Stimulated activated CD4-positive, alpha-beta T cell treated with anti-CD3 and anti-CD28 coated beads, Interleukin-12 subunit alpha, Interleukin-12 subunit beta, amount 100 ng/mL, for 4 hours (primary cell): Measurements from ENCODE around the gene FANCD2.
"Not testable (repeated sequence)": the region's sequence is repeated elsewhere in the genome, so short reads cannot be mapped to it uniquely, and the experiment has no call there.

Source experiments
- DNase-seq: peaks from one replicate; pipeline ENCODE4 v3.0.0-alpha.2; 2020

Gene FANCD2

DNA sequence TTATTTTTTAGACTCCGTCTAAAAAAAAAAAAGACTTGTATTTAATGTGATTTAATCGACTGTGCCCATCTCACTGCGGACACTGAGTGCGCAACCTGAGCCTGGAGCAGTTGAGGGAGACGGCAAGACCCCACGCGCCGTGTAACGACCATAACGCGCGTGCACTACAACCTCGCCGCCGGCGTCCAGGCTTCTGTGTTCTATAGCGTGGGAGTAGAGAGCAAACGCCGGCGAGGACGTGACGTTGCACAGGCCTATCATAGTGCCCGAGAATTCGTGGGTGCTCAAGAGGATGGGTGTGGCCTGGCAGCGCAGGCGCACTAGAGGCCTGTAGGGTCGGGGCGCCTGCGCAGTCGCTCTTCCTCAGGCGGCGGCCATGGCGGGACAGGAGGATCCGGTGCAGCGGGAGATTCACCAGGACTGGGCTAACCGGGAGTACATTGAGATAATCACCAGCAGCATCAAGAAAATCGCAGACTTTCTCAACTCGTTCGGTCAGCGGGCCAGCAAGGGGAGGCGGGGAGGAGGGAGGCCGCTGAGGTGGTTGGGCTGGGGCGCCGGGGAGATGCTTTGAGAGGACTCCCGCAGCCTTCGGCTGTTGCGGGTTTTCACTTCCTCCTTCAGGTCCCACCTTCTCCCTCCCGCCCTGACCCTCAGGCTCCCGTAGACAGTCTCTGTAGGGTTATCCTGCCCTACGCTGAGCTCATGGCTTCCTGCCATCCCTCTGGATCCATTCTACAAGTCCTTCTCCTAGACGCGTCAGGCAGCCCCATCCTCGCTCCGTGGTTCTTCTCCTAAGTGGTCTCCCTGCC is 89.3 kb downstream of the FANCD2 start, which contains the start of gene BRK1:
TSS of gene BRK1 (plus strand) at position 350 of the 812 bp plus-strand sequence. CDS start at position 377, 27 bp downstream.
- peak; percentile 90 for DNase-seq

DNA sequence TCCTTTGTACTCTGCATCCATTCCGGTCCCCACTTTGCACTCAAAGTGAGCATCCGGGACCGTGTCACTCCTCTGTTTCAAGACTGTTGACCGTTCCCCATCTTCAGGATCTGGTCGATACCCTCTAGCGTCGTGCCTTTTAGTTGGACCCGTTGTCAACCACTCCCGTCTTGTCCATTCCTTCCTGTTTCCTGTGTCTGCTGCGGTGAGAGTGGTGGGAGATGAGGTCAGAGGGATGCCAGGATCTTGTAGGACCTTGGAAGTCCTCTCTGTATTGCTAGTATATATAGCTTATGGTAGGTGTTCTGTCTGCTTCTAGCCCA is 89.9 kb downstream of the FANCD2 start:
- no peak for DNase-seq

- no peak for DNase-seq
These were observed 90.7 kb downstream of the FANCD2 start for GRCh38 chr3:10116928-10117327.

DNA sequence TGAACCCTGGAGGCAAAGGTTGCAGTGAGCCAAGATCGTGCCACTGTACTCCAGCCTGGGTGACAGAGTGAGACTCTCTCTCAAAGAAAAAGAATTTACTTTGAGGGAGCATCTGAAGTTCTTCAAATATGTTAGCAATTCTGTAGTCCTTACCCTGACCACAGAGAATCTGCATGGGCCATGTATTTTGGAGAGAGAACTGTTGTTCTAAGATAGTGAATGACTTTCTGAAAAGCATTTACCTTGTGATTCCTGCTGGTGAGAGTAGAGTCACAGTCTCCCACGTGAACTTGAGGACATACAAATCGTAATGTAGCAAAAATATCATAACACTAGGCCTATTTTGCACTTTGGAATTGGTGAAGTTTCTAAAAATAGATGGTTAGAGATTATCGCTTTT is 93.1 kb downstream of the FANCD2 start:
- DNase-seq, result no peak

DNA sequence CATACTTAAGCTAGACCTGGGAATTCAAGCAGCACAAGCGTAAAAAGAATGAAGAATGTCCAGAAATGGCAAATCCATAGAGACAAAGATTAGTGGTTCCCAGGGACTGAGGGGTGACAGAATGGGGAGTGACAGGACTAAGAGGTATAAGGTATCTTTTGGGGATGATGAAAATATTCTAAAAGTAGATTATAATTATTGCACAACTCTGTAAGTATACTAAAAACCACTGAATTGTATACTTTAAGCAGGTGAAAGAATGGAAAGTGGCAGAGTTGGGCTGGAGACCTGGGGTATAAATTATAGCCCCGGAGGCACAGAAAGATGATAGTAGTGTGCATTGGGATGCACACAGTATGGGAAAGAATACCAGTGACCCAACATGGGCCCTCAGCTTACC is 94.8 kb downstream of the FANCD2 start:
- no peak for DNase-seq

GRCh38 chr3:10122724-10123123 is 96.5 kb downstream of the FANCD2 start:
- no peak for DNase-seq

DNA sequence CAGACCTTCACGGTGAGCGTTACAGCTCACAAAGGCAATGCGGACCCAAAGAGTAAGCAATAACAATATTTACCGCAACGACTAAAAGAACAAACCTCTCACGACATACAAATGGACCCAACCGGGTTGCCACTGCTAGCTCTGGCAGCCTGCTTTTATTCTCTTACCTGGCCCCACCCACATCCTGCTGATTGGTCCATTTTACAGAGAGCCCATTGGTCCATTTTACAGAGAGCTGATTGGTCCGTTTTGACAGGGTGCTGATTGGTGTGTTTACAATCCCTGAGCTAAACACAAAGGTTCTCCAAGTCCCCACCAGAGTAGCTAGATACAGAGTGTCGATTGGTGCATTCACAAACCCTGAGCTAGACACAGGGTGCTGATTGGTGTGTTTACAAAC is 109.6 kb downstream of the FANCD2 start:
- not testable (repeated sequence) for DNase-seq

- no peak for DNase-seq
These were observed 110.3 kb downstream of the FANCD2 start for GRCh38 chr3:10136426-10137005.

- DNase-seq, result no peak
These were observed 110.9 kb downstream of the FANCD2 start for GRCh38 chr3:10137178-10137577.

- DNase-seq, result no peak
These were observed 114.8 kb downstream of the FANCD2 start for GRCh38 chr3:10140996-10141546.

- no peak for DNase-seq
These were observed 116.7 kb downstream of the FANCD2 start for GRCh38 chr3:10142707-10143560.

DNA sequence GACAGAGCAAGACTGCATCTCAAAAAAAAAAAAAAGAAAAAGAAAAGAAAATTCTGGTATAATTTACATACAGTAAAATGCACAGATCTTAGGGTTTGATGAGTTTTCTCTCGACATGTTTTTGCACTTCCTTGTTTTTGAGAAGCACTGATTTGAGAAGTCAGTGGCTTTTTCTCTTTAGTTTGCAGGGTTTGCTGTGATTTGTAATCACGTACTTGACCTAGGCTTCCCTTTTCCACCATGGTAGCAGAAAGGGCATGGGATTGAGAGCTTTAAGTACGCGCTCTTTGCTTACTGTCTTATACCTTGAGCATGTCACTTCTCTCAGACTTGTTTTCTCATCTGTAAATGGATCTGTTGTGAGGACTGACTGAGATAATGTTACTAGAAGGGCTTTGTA is 119.4 kb downstream of the FANCD2 start:
- no peak for DNase-seq

DNA sequence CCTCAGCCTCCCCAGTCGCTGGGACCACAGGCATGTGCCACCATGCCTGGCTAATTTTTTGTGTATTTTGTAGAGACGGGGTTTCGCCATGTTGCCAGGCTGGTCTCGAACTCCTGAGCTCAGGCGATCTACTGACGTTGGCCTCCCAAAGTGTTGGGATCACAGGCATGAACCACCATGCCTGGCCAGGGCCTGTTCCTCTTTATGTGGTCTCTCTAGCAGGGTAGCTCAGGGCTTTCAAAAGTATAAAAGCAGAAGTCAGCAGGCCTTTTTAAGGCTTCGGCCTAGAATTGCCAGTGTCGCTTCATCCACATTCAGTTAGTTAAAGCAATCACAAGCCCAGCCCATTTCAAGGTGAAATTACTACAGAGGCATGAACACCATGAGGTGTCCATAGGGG is 123.0 kb downstream of the FANCD2 start:
- DNase-seq, result no peak

DNA sequence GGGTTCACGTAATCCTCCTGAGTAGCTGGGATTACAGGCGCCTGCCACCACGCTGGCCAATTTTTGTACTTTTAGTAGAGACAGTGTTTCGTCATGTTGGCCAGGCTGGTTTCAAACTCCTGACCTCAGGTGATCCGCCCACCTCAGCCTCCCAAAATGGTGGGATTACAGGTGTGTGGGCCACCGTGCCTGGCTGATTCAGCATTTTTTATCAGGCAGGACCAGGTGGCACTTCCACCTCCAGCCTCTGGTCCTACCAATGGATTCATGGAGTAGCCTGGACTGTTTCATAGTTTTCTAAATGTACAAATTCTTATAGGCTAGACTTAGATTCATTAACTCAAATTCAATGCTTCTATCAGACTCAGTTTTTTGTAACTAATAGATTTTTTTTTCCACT is 124.8 kb downstream of the FANCD2 start:
- no peak for DNase-seq
